ENCODE measurements around the gene GTF3C5. TPM values are rescaled to one million over a fixed set of nuclear protein-coding genes. Genes with fewer than 3 reads are reported as not detected.

The GTF3C5 gene
- total and polyA plus RNA-seq, 2 donors (not counting 1 experiment from before 2014, with no cell fraction given) = 32.2 to 32.4 TPM

DNA sequence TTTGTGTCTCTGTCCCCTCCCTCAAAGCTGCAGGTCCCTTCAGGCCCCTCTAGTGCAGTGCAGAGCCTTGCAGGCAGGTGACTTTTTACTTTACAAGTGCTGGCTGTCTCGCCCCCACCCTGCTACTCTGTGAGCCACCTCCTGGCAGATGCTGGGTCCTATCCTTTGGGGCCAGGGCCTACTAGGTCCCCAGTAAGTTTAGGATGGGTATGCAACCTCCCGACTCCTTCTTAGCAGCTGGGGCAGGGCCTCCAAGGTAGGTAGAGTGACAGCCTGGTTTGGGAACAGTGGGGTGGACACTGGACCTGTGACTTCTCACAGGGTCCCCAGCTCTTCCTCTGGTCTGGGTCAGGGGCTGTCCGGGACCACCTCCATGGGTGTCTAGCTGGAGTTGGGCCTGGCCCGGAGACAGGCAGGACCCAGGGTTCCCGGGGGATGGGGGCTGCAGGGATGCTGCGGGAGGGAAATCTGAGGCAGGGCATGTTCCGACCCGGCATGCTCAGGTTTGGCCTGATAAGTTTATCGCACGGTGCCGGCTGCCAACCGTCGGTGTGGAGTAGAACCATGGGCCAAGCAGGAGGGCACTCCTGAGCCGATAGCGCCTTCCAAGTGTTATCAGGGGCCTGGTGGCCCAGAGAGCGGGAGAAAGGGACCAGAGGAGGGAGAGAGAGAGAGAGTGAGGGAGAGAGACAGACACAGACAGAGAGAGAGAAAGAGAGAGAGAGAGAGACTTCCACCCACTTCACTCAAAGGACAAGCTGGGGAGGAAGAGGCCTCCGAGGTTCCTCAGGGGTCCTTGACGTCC, 31.8 kb upstream of the GTF3C5 start:
- no peaks in the 10 kb centered on the region for H3K36me3 ChIP-seq (ENCODE audit: control insufficient read depth, insufficient read depth, low read length)

DNA sequence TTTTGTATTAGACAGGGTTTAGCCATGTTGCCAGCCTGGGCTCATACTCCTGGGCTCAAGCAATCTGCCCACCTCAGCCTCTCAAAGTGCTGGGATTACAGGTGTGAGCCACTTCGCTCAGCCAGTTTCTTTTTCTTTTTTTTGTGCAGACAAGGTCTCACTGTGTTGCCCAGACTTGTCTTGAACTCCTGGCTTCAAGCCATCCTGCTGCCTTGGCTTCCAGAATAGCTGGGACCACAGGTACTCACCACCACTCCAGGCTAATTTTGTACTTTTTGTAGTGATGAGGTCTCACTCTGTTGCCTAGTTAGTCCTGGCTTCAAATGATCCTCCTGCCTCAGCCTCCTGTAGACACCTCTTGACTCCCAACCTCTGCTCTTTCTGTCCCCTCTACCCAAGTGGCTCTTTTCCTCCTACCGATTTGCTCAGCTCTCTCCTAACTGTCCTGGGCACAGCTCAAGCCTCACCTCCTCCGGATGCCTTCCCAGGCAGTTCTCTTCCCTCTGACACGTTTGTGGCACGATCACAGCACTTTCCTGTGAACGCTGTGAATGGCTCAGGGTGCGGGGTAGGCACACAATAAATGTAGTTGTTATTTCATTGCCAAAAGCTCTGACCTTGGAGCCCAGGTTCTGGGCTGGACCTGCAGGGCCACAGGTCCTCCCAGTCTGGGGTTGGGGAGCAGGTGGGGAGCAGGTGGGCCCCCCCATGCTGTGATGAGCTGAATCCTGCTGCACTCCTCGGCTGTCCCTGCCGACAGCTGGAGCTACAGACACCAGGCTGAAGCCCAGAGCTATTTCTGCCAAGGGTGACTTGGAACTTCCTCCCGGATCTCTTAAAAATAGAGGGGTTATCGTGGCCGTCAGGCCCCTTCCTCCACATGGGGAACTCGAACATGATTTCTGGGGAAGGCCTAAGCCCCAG, 28.4 kb upstream of the GTF3C5 start:
- TF ChIP-seq, protein P1, sequence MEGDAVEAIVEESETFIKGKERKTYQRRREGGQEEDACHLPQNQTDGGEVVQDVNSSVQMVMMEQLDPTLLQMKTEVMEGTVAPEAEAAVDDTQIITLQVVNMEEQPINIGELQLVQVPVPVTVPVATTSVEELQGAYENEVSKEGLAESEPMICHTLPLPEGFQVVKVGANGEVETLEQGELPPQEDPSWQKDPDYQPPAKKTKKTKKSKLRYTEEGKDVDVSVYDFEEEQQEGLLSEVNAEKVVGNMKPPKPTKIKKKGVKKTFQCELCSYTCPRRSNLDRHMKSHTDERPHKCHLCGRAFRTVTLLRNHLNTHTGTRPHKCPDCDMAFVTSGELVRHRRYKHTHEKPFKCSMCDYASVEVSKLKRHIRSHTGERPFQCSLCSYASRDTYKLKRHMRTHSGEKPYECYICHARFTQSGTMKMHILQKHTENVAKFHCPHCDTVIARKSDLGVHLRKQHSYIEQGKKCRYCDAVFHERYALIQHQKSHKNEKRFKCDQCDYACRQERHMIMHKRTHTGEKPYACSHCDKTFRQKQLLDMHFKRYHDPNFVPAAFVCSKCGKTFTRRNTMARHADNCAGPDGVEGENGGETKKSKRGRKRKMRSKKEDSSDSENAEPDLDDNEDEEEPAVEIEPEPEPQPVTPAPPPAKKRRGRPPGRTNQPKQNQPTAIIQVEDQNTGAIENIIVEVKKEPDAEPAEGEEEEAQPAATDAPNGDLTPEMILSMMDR (conservative IDR thresholded peaks at IDR 0.05 in 1 of 2, IDR thresholded peaks at IDR 0.05 in 1 of 2; ENCODE audit: low read depth in 1 of 2, low read length in 2 of 2) = no peak
- TF ChIP-seq EZH2 (IDR thresholded peaks at IDR 0.05; ENCODE audit: low read length, missing control alignments) = peak; percentile 14
- H3K4me1 ChIP-seq (ENCODE audit: control insufficient read depth, extremely low read depth, insufficient read depth, low read length) = no peaks in the 10 kb centered on the region
- H3K27ac ChIP-seq (ENCODE audit: insufficient read depth, low read length) = no peak overlapping the region

More for the DNA sequence above, 31.8 kb upstream of the GTF3C5 start:
- Histone ChIP-seq H3K27me3 (ENCODE audit: control insufficient read depth, insufficient read depth, low read length) (peaks cover 17% of the 10 kb centered on the region), H3K9ac (ENCODE audit: insufficient read depth, low read length) (no peak overlapping the region), H3K4me1 (ENCODE audit: control insufficient read depth, extremely low read depth, insufficient read depth, low read length) (no peaks in the 10 kb centered on the region), H4K20me1 (ENCODE audit: control insufficient read depth, extremely low read depth, insufficient read depth, low read length) (no peaks in the 10 kb centered on the region), H3K4me2 (ENCODE audit: extremely low read depth, insufficient read depth, low read length) (no peak overlapping the region), H3K9me3 (ENCODE audit: control insufficient read depth, insufficient read depth, low read depth, low read length) (no peaks in the 10 kb centered on the region), H3K27ac (ENCODE audit: insufficient read depth, low read length) (no peak overlapping the region), H3K4me3 (replicated peaks in 1 of 4; ENCODE audit: control extremely low read depth in 1 of 4, insufficient read depth in 1 of 4, low read depth in 3 of 4, low read length in 4 of 4) (no peak overlapping the region), H3K79me2 (ENCODE audit: control insufficient read depth, insufficient read depth, low read length) (no peaks in the 10 kb centered on the region), H2AFZ (ENCODE audit: low read length) (no peak overlapping the region)
- no peak for TF ChIP-seq EZH2 (IDR thresholded peaks at IDR 0.05; ENCODE audit: low read length, missing control alignments)
- DNase-seq (ENCODE audit: low read depth in 2 of 2) = no peak

DNA sequence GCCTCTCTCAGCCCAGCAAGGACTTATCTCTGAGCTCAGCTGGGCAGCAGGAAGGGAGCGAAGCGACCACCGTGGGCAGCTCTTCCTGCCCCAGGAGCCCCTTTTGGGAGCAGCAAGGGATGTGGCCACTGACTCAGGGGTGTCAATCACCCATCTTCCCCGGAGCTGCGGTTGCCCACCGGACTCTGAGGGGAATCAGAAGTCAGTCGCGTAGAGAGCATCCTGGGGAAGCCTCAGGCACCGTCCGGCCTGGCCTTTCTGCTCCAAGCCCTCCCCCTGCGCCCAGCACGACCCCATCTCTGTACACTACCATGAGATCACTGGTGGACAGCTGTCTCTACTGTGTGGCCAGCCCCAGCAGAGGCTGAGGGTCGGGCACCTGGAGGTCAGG, 27.7 kb upstream of the GTF3C5 start:
- no peak overlapping the region for H3K27ac ChIP-seq (ENCODE audit: insufficient read depth, low read length)
- H3K9ac ChIP-seq (ENCODE audit: insufficient read depth, low read length) = no peak overlapping the region
- no peak overlapping the region for H3K4me2 ChIP-seq (ENCODE audit: extremely low read depth, insufficient read depth, low read length)
- no peaks in the 10 kb centered on the region for H3K4me1 ChIP-seq (ENCODE audit: control insufficient read depth, extremely low read depth, insufficient read depth, low read length)
- H4K20me1 ChIP-seq (ENCODE audit: control insufficient read depth, extremely low read depth, insufficient read depth, low read length) = no peaks in the 10 kb centered on the region
- DNase-seq (ENCODE audit: low read depth in 2 of 2) = no peak
- H3K4me3 ChIP-seq (replicated peaks in 1 of 4; ENCODE audit: control extremely low read depth in 1 of 4, insufficient read depth in 1 of 4, low read depth in 3 of 4, low read length in 4 of 4) = no peak overlapping the region
- H3K27me3 ChIP-seq (ENCODE audit: control insufficient read depth, insufficient read depth, low read length) = peaks cover 15% of the 10 kb centered on the region
- H3K79me2 ChIP-seq (ENCODE audit: control insufficient read depth, insufficient read depth, low read length) = no peaks in the 10 kb centered on the region
- no peak overlapping the region for H2AFZ ChIP-seq (ENCODE audit: low read length)
- no peaks in the 10 kb centered on the region for H3K9me3 ChIP-seq (ENCODE audit: control insufficient read depth, insufficient read depth, low read depth, low read length)
- TF ChIP-seq EZH2 (IDR thresholded peaks at IDR 0.05; ENCODE audit: low read length, missing control alignments) = no peak
- TF ChIP-seq, protein P1 (conservative IDR thresholded peaks at IDR 0.05 in 1 of 2, IDR thresholded peaks at IDR 0.05 in 1 of 2; ENCODE audit: low read depth in 1 of 2, low read length in 2 of 2) = no peak
- H3K36me3 ChIP-seq (ENCODE audit: control insufficient read depth, insufficient read depth, low read length) = no peaks in the 10 kb centered on the region

More for the DNA sequence above, 28.4 kb upstream of the GTF3C5 start:
- H3K27me3 ChIP-seq (ENCODE audit: control insufficient read depth, insufficient read depth, low read length) = peaks cover 15% of the 10 kb centered on the region
- no peaks in the 10 kb centered on the region for H3K79me2 ChIP-seq (ENCODE audit: control insufficient read depth, insufficient read depth, low read length)
- no peaks in the 10 kb centered on the region for H4K20me1 ChIP-seq (ENCODE audit: control insufficient read depth, extremely low read depth, insufficient read depth, low read length)
- H3K9ac ChIP-seq (ENCODE audit: insufficient read depth, low read length) = no peak overlapping the region
- no peak overlapping the region for H2AFZ ChIP-seq (ENCODE audit: low read length)
- H3K4me2 ChIP-seq (ENCODE audit: extremely low read depth, insufficient read depth, low read length) = no peak overlapping the region
- no peaks in the 10 kb centered on the region for H3K9me3 ChIP-seq (ENCODE audit: control insufficient read depth, insufficient read depth, low read depth, low read length)
- DNase-seq (ENCODE audit: low read depth in 2 of 2) = no peak
- no peak overlapping the region for H3K4me3 ChIP-seq (replicated peaks in 1 of 4; ENCODE audit: control extremely low read depth in 1 of 4, insufficient read depth in 1 of 4, low read depth in 3 of 4, low read length in 4 of 4)
- no peaks in the 10 kb centered on the region for H3K36me3 ChIP-seq (ENCODE audit: control insufficient read depth, insufficient read depth, low read length)
